Endothelial cell of umbilical vein (primary cell): Measurements from ENCODE around the gene HAGH. TPM values are rescaled to one million over a fixed set of nuclear protein-coding genes. Genes with fewer than 3 reads are reported as not detected.

ENCODE experiments used
- BruUV-seq: library from RNA; stranded (reverse); fragments of 400-500 nt; replicated peaks from 2 replicates; lab custom pipeline; 2021; lab: Mats Ljungman, UMichigan
- CTCF ChIA-PET: fragments of 300-600, 350-600 bp; sonication (Branson Sonifier 250); formaldehyde crosslinking; loops from one replicate; lab custom pipeline; 2021; ENCODE audit warnings: antibody characterized with exemption, inconsistent platforms; lab: Charles Lee
- POLR2A ChIA-PET: fragments of 300-600, 350-600 bp; sonication (Branson Sonifier 250); formaldehyde crosslinking; loops from one replicate; lab custom pipeline; 2021; ENCODE audit warnings: antibody characterized with exemption, inconsistent platforms; lab: Charles Lee
- DNase-seq: peaks from one replicate; pipeline ENCODE4 v3.0.0-alpha.2; 2011; ENCODE audit warnings: low read depth, low spot score
- FAIRE-seq: peaks from 2 replicates; lab custom pipeline; 2011; peaks lifted over from hg19 to GRCh38; lab: Jason Lieb, UNC
- H2AFZ ChIP-seq: 2 replicates; pipeline ENCODE4 v1.6.0; 2012; ENCODE audit warnings: low read depth, low read length, control low read depth, inconsistent platforms
- H3K27ac ChIP-seq: 2 replicates; pipeline ENCODE4 v1.5.1; 2011; ENCODE audit warnings: low read depth, mild to moderate bottlenecking, control low read depth, low read length, moderate library complexity; ENCODE audit not compliant: insufficient read depth
- H3K27me3 ChIP-seq, 2 experiments: 2 replicates each; pipeline versions ENCODE4 v1.6.0 to v1.6.1; 2011; ENCODE audit warnings: low read length in 2 of 2, mixed read lengths in 1 of 2; ENCODE audit not compliant: control insufficient read depth in 2 of 2, insufficient read depth in 2 of 2
- H3K36me3 ChIP-seq, 2 experiments: 2 replicates in 1 of 2; 3 replicates in 1 of 2; pipeline ENCODE4 v1.5.1; 2011; ENCODE audit warnings: low read length in 2 of 2, mild to moderate bottlenecking in 1 of 2, moderate library complexity in 1 of 2; ENCODE audit not compliant: control insufficient read depth in 2 of 2, insufficient read depth in 2 of 2; ENCODE audit errors: extremely low read depth in 1 of 2
- H3K4me1 ChIP-seq: 3 replicates; pipeline ENCODE4 v1.5.1; 2011; ENCODE audit warnings: mild to moderate bottlenecking, low read length; ENCODE audit not compliant: control insufficient read depth, insufficient read depth; ENCODE audit errors: extremely low read depth
- H3K4me2 ChIP-seq: 2 replicates; pipeline ENCODE4 v1.6.1; 2011; ENCODE audit warnings: low read length, control low read depth, mixed read lengths; ENCODE audit not compliant: insufficient read depth
- H3K4me3 ChIP-seq, 3 experiments: fragments of 200-600 bp in 1 of 3; sonication (generic), shearing (Covaris generic) in 1 of 3; replicated peaks in 1 of 3; 2 replicates each; pipeline ENCODE4 v1.5.1; 2011 to 2016; ENCODE audit warnings: control low read depth in 3 of 3, low read length in 3 of 3, mild to moderate bottlenecking in 2 of 3, inconsistent platforms in 1 of 3, low read depth in 1 of 3, moderate library complexity in 1 of 3; ENCODE audit not compliant: insufficient read depth in 1 of 3
- H3K79me2 ChIP-seq: 2 replicates; pipeline ENCODE4 v1.6.0; 2012; ENCODE audit warnings: low read length, inconsistent platforms; ENCODE audit not compliant: control insufficient read depth, insufficient read depth
- H3K9ac ChIP-seq: replicated peaks from 2 replicates; pipeline ENCODE3; 2011; ENCODE audit warnings: low read length, control low read depth; ENCODE audit not compliant: insufficient read depth; ENCODE audit errors: extremely low read depth
- H3K9me1 ChIP-seq: replicated peaks from 3 replicates; pipeline ENCODE4 v1.6.0; 2011; ENCODE audit warnings: mild to moderate bottlenecking, low read length; ENCODE audit not compliant: control insufficient read depth, insufficient read depth; ENCODE audit errors: extremely low read depth
- H3K9me3 ChIP-seq: replicated peaks from 2 replicates; pipeline ENCODE4 v1.5.1; 2012; ENCODE audit warnings: low read length, inconsistent platforms; ENCODE audit not compliant: control insufficient read depth, insufficient read depth
- H4K20me1 ChIP-seq: replicated peaks from 2 replicates; pipeline ENCODE3; 2011; ENCODE audit warnings: mild to moderate bottlenecking, low read length; ENCODE audit not compliant: control insufficient read depth, insufficient read depth; ENCODE audit errors: extremely low read depth
- EZH2 ChIP-seq: IDR thresholded peaks from 2 replicates; pipeline ENCODE4 v1.6.1; 2012; ENCODE audit warnings: borderline replicate concordance, low read depth, mild to moderate bottlenecking, moderate library complexity, low read length, inconsistent platforms; ENCODE audit not compliant: severe bottlenecking
- FOS ChIP-seq: IDR thresholded peaks from 2 replicates; pipeline ENCODE4 v1.6.1; 2011; ENCODE audit warnings: mild to moderate bottlenecking, low read length, moderate library complexity, borderline replicate concordance; ENCODE audit not compliant: insufficient read depth
- GATA2 ChIP-seq: IDR thresholded peaks from 2 replicates; pipeline ENCODE4 v1.7.0; 2011; ENCODE audit warnings: low read depth, mild to moderate bottlenecking, moderate library complexity, mixed read lengths, low read length; ENCODE audit not compliant: insufficient read length, insufficient read depth
- JUN ChIP-seq: IDR thresholded peaks from 2 replicates; pipeline ENCODE4 v1.6.1; 2011; ENCODE audit warnings: borderline replicate concordance, low read depth; ENCODE audit not compliant: insufficient read length, insufficient read depth
- MAX ChIP-seq: IDR thresholded peaks from 2 replicates; pipeline ENCODE4 v1.6.1; 2011; ENCODE audit not compliant: insufficient read depth, insufficient read length
- MYC ChIP-seq: IDR thresholded peaks from one replicate; pipeline ENCODE4 v1.6.1; 2011; ENCODE audit warnings: mild to moderate bottlenecking, low read depth, low read length
- POLR2A ChIP-seq: IDR thresholded peaks from 2 replicates; pipeline ENCODE4 v1.6.1; 2012; ENCODE audit warnings: low read depth, mild to moderate bottlenecking, control low read depth, low read length
- POLR2AphosphoS5 ChIP-seq: IDR thresholded peaks from 2 replicates; pipeline ENCODE4 v1.6.1; 2012; ENCODE audit warnings: low read depth, mild to moderate bottlenecking, control low read depth, low read length, moderate library complexity; ENCODE audit not compliant: insufficient read depth
- dilution Hi-C: fragments of 300-500 bp; cut with MboI; formaldehyde crosslinking; loops from one replicate; pipeline ENCODE4 v1.15.0; 2019; ENCODE audit warnings: low sequenced_read_pairs; ENCODE audit not compliant: extremely low pct_ligation_motif_present
- intact Hi-C: fragments of 100-400 bp; cut with micrococcal nuclease; formaldehyde crosslinking; loops from one replicate; pipeline ENCODE4 v1.10.0; 2022
- polyA plus RNA-seq, 4 experiments: library from polyadenylated mRNA; depleted of rRNA in 3 of 4; stranded (reverse) in 3 of 4; unstranded in 1 of 4; fragments of >200 nt; gene quantifications; 2 replicates each; pipeline versions ENCODE4 v1.2.1 to v1.2.3, GENCODE V29; 2011 to 2012; ENCODE audit warnings: missing spikeins in 1 of 4
- total RNA-seq: library from RNA; stranded (reverse); gene quantifications from 2 replicates; pipeline ENCODE4 v1.2.3, GENCODE V29; 2021
- TF ChIP-seq, protein P1 (sequence below), 2 donors: IDR thresholded peaks; 1 replicate in 1 of 2; 2 replicates in 1 of 2; pipeline ENCODE4 v1.5.1; 2011; ENCODE audit warnings: low read length in 2 of 2, mild to moderate bottlenecking in 2 of 2, moderate library complexity in 2 of 2, control low read depth in 1 of 2, inconsistent platforms in 1 of 2, low read depth in 1 of 2; ENCODE audit not compliant: insufficient read depth in 1 of 2; ENCODE audit errors: extremely low read depth in 1 of 2

HAGH gene
- total and polyA plus RNA-seq, 2 donors (not counting 3 experiments of a cell fraction or from before 2014, with no cell fraction given), result 54.3 to 84.2 TPM

GRCh38 chr16:1794908-1795666, 31.5 kb downstream of the HAGH start:
- no peaks in the 10 kb centered on the region for H3K4me1 ChIP-seq
- no peaks in the 10 kb centered on the region for H3K79me2 ChIP-seq
- H3K9me3 ChIP-seq, result no peaks in the 10 kb centered on the region
- CTCF ChIA-PET, result interaction anchor here (0.7 kb wide), 1 partner anchor 172 kb away, joined by 3 read pairs; the partner anchor contains the start of gene RNF151
- POLR2A ChIA-PET, result no interaction called here
- H3K27ac ChIP-seq, result no peak overlapping the region
- TF ChIP-seq MAX (no peak), EZH2 (no peak), POLR2AphosphoS5 (no peak), FOS (no peak), GATA2 (no peak), POLR2A (no peak), JUN (no peak), MYC (no peak)
- TF ChIP-seq, protein P1, sequence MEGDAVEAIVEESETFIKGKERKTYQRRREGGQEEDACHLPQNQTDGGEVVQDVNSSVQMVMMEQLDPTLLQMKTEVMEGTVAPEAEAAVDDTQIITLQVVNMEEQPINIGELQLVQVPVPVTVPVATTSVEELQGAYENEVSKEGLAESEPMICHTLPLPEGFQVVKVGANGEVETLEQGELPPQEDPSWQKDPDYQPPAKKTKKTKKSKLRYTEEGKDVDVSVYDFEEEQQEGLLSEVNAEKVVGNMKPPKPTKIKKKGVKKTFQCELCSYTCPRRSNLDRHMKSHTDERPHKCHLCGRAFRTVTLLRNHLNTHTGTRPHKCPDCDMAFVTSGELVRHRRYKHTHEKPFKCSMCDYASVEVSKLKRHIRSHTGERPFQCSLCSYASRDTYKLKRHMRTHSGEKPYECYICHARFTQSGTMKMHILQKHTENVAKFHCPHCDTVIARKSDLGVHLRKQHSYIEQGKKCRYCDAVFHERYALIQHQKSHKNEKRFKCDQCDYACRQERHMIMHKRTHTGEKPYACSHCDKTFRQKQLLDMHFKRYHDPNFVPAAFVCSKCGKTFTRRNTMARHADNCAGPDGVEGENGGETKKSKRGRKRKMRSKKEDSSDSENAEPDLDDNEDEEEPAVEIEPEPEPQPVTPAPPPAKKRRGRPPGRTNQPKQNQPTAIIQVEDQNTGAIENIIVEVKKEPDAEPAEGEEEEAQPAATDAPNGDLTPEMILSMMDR (IDR thresholded peaks at IDR 0.05; ENCODE audit: extremely low read depth in 1 of 2, insufficient read depth in 1 of 2, low read depth in 1 of 2, low read length in 2 of 2), result no peak
- dilution Hi-C loops, result no loop called here
- BruUV-seq, result no TSS peak
- FAIRE-seq, result no peak
- no peak overlapping the region for H2AFZ ChIP-seq
- H3K4me3 ChIP-seq, result no peak overlapping the region
- intact Hi-C loops, result no loop called here
- no peak overlapping the region for H3K4me2 ChIP-seq
- no peaks in the 10 kb centered on the region for H3K27me3 ChIP-seq
- no peak for DNase-seq
- no peaks in the 10 kb centered on the region for H4K20me1 ChIP-seq
- H3K9ac ChIP-seq, result no peak overlapping the region
- H3K36me3 ChIP-seq, result no peaks in the 10 kb centered on the region
- H3K9me1 ChIP-seq, result no peaks in the 10 kb centered on the region
